ENCODE measurements around the gene ACIN1. TPM values are rescaled to one million over a fixed set of nuclear protein-coding genes. Genes with fewer than 3 reads are reported as not detected.

The ACIN1 gene
- total RNA-seq, 2 donors from 2014 or later, result 53.9 to 55.3 TPM

- no peak for DNase-seq (ENCODE audit: low spot score)
- H3K27ac ChIP-seq, result peak overlapping the region in 1 of 2 donors; percentile 35
Measured at GRCh38 chr14:23045419-23046357, 49.2 kb downstream of the ACIN1 start.

GRCh38 chr14:23044840-23045239, 50.1 kb downstream of the ACIN1 start:
- DNase-seq (ENCODE audit: low spot score), result no peak
- no peak overlapping the region for H3K4me3 ChIP-seq
- no peaks in the 10 kb centered on the region for H3K27me3 ChIP-seq

More at GRCh38 chr14:23045419-23046357, 49.2 kb downstream of the ACIN1 start:
- Histone ChIP-seq H3K9me3 (no peaks in the 10 kb centered on the region), H3K27me3 (no peaks in the 10 kb centered on the region), H3K36me3 (no peaks in the 10 kb centered on the region), H3K4me3 (no peak overlapping the region), H3K4me1 (peaks cover 0 to 9% of the 10 kb centered on the region in 2 donors)
- no peak for TF ChIP-seq CTCF (IDR thresholded peaks at IDR 0.05)

GRCh38 chr14:23043754-23044153, 51.2 kb downstream of the ACIN1 start:
- Histone ChIP-seq H3K36me3 (no peaks in the 10 kb centered on the region), H3K27me3 (no peaks in the 10 kb centered on the region), H3K9me3 (no peaks in the 10 kb centered on the region), H3K4me1 (peaks cover 0 to 9% of the 10 kb centered on the region in 2 donors), H3K27ac (no peak overlapping the region), H3K4me3 (no peak overlapping the region)
- no peak for DNase-seq (ENCODE audit: low spot score)
- no peak for TF ChIP-seq CTCF (IDR thresholded peaks at IDR 0.05)

More at GRCh38 chr14:23044840-23045239, 50.1 kb downstream of the ACIN1 start:
- Histone ChIP-seq H3K27ac (peak overlapping the region in 1 of 2 donors; percentile 35), H3K4me1 (peaks cover 0 to 9% of the 10 kb centered on the region in 2 donors), H3K9me3 (no peaks in the 10 kb centered on the region), H3K36me3 (no peaks in the 10 kb centered on the region)
- TF ChIP-seq CTCF (IDR thresholded peaks at IDR 0.05), result no peak

- DNase-seq (ENCODE audit: low spot score), result no peak
- Histone ChIP-seq H3K27me3 (no peaks in the 10 kb centered on the region), H3K36me3 (no peaks in the 10 kb centered on the region), H3K27ac (no peak overlapping the region), H3K9me3 (no peaks in the 10 kb centered on the region), H3K4me1 (peaks cover 0 to 9% of the 10 kb centered on the region in 2 donors), H3K4me3 (no peak overlapping the region)
- no peak for TF ChIP-seq CTCF (IDR thresholded peaks at IDR 0.05)
Measured at GRCh38 chr14:23043145-23043544, 51.8 kb downstream of the ACIN1 start.

GRCh38 chr14:23042162-23042965, 52.6 kb downstream of the ACIN1 start, which contains the start of gene PSMB11:
PSMB11 (plus strand) TSS chr14:23042212; CDS start chr14:23042226, 14 bp downstream.
- Histone ChIP-seq H3K36me3 (no peaks in the 10 kb centered on the region), H3K4me1 (peaks cover 0 to 9% of the 10 kb centered on the region in 2 donors), H3K27ac (no peak within 1 kb of the TSS), H3K4me3 (no peak within 1 kb of the TSS), H3K9me3 (no peaks in the 10 kb centered on the region), H3K27me3 (no peaks in the 10 kb centered on the region)
- no peak for DNase-seq (ENCODE audit: low spot score)
- no peak for TF ChIP-seq CTCF (IDR thresholded peaks at IDR 0.05)

Measured in right atrium auricular region (tissue), 2 donors.